Measurements from ENCODE around the gene HHLA2. TPM values are rescaled to one million over a fixed set of nuclear protein-coding genes. Genes with fewer than 3 reads are reported as not detected.

Gene HHLA2
- total RNA-seq, 2 donors from 2014 or later: 0.82 to 2.6 TPM

GRCh38 chr3:108342837-108343486 lies 46.6 kb downstream of the HHLA2 start:
- no peaks in the 10 kb centered on the region for H3K36me3 ChIP-seq
- no peaks in the 10 kb centered on the region for H3K4me1 ChIP-seq (replicated peaks)
- intact Hi-C loops (cut with DNase I): no loop called here
- H3K4me3 ChIP-seq: no peak overlapping the region
- no peak overlapping the region for H3K27ac ChIP-seq
- TF ChIP-seq POLR2AphosphoS5 (IDR thresholded peaks at IDR 0.05): no peak
- no peak for TF ChIP-seq POLR2A (IDR thresholded peaks at IDR 0.05)
- TF ChIP-seq CTCF (IDR thresholded peaks at IDR 0.05): no peak
- DNase-seq (ENCODE audit: low spot score): no peak
- WGBS: 83% methylated on average over 4 of the region's 4 CpGs
- no peaks in the 10 kb centered on the region for H3K9me3 ChIP-seq
- H3K27me3 ChIP-seq (replicated peaks; ENCODE audit: insufficient read depth): no peaks in the 10 kb centered on the region

GRCh38 chr3:108343491-108343890 lies 47.1 kb downstream of the HHLA2 start:
- no peaks in the 10 kb centered on the region for H3K36me3 ChIP-seq
- no peak for DNase-seq (ENCODE audit: low spot score)
- H3K27me3 ChIP-seq (replicated peaks; ENCODE audit: insufficient read depth): no peaks in the 10 kb centered on the region
- H3K4me3 ChIP-seq: no peak overlapping the region
- no peaks in the 10 kb centered on the region for H3K9me3 ChIP-seq
- WGBS: 90% methylated on average over 4 of the region's 4 CpGs
- intact Hi-C loops (cut with DNase I): no loop called here
- H3K27ac ChIP-seq: no peak overlapping the region
- H3K4me1 ChIP-seq (replicated peaks): no peaks in the 10 kb centered on the region
- no peak for TF ChIP-seq POLR2A (IDR thresholded peaks at IDR 0.05)
- TF ChIP-seq POLR2AphosphoS5 (IDR thresholded peaks at IDR 0.05): no peak
- TF ChIP-seq CTCF (IDR thresholded peaks at IDR 0.05): no peak

- Histone ChIP-seq H3K4me3 (no peak overlapping the region), H3K9me3 (no peaks in the 10 kb centered on the region), H3K36me3 (no peaks in the 10 kb centered on the region), H3K27ac (no peak overlapping the region), H3K4me1 (replicated peaks) (no peaks in the 10 kb centered on the region), H3K27me3 (replicated peaks; ENCODE audit: insufficient read depth) (no peaks in the 10 kb centered on the region)
- intact Hi-C loops (cut with DNase I): no loop called here
- DNase-seq (ENCODE audit: low spot score): no peak
- TF ChIP-seq POLR2AphosphoS5 (IDR thresholded peaks at IDR 0.05) (no peak), CTCF (IDR thresholded peaks at IDR 0.05) (no peak), POLR2A (IDR thresholded peaks at IDR 0.05) (no peak)
- 60% methylated on average over 6 of the region's 6 CpGs for WGBS
These were observed 49.3 kb downstream of the HHLA2 start for GRCh38 chr3:108345492-108346205.

GRCh38 chr3:108346301-108347227 lies 50.2 kb downstream of the HHLA2 start:
- no peak for DNase-seq (ENCODE audit: low spot score)
- Histone ChIP-seq H3K27me3 (replicated peaks; ENCODE audit: insufficient read depth) (no peaks in the 10 kb centered on the region), H3K27ac (no peak overlapping the region), H3K4me1 (replicated peaks) (no peaks in the 10 kb centered on the region), H3K9me3 (no peaks in the 10 kb centered on the region), H3K4me3 (no peak overlapping the region), H3K36me3 (no peaks in the 10 kb centered on the region)
- 88% methylated on average over 5 of the region's 5 CpGs for WGBS
- TF ChIP-seq CTCF (IDR thresholded peaks at IDR 0.05) (no peak), POLR2A (IDR thresholded peaks at IDR 0.05) (no peak), POLR2AphosphoS5 (IDR thresholded peaks at IDR 0.05) (no peak)
- intact Hi-C loops (cut with DNase I): no loop called here

All from prostate gland (tissue), 2 donors.